Sigmoid colon (tissue), 7 donors: ENCODE results near the gene RBM33. TPM values are rescaled to one million over a fixed set of nuclear protein-coding genes. Genes with fewer than 3 reads are reported as not detected.

ENCODE experiments used
- DNase-seq: peaks from one replicate; pipeline ENCODE4 v3.0.0-alpha.2; 2019
- H3K27ac ChIP-seq, 4 donors: fragments of 200-600 bp; sonication (generic); one replicate each; pipeline ENCODE4 v1.5.1; 2016 to 2019; ENCODE audit warnings: mild to moderate bottlenecking in 1 of 4
- H3K27me3 ChIP-seq, 3 donors: fragments of 200-600 bp; sonication (generic); one replicate each; pipeline ENCODE4 v1.5.1; 2019; ENCODE audit warnings: mild to moderate bottlenecking in 1 of 3
- H3K36me3 ChIP-seq, 4 donors: fragments of 200-600 bp; sonication (generic); one replicate each; pipeline ENCODE4 v1.5.1; 2016 to 2019
- H3K4me1 ChIP-seq, 4 donors: fragments of 200-600 bp; sonication (generic); one replicate each; pipeline ENCODE4 v1.5.1; 2017 to 2019
- H3K4me3 ChIP-seq, 4 donors: fragments of 200-600 bp; sonication (generic); one replicate each; pipeline ENCODE4 v1.5.1; 2017 to 2019; ENCODE audit warnings: mild to moderate bottlenecking in 2 of 4, moderate library complexity in 1 of 4
- H3K9me3 ChIP-seq, 4 donors: fragments of 200-600 bp in 3 of 4; sonication (generic) in 3 of 4; one replicate each; pipeline versions ENCODE4 v1.5.1 to v1.6.1; 2013 to 2019
- CTCF ChIP-seq, 4 experiments: fragments of 450-650 bp in 3 of 4; fragments of 200-600 bp in 1 of 4; IDR thresholded peaks; one replicate each; pipeline ENCODE4 v1.5.1; 2016 to 2019; ENCODE audit warnings: antibody characterized with exemption in 4 of 4, mild to moderate bottlenecking in 3 of 4, moderate library complexity in 2 of 4
- EP300 ChIP-seq, 4 donors: sonication (generic); formaldehyde crosslinking; IDR thresholded peaks; one replicate each; pipeline ENCODE4 v1.6.1; 2017; ENCODE audit warnings: antibody characterized with exemption in 4 of 4
- POLR2A ChIP-seq, 2 donors: fragments of 450-650 bp; IDR thresholded peaks; one replicate each; pipeline ENCODE4 v1.6.1; 2016; ENCODE audit warnings: antibody characterized with exemption in 2 of 2, mild to moderate bottlenecking in 2 of 2, moderate library complexity in 2 of 2
- POLR2AphosphoS5 ChIP-seq, 4 donors: sonication (generic); formaldehyde crosslinking; IDR thresholded peaks; one replicate each; pipeline ENCODE4 v1.6.1; 2017; ENCODE audit warnings: antibody characterized with exemption in 4 of 4
- WGBS, 2 donors: extraction: QIAGEN DNeasy Blood & Tissue Kit; methylation state at CpG; one replicate each; pipeline ENCODE4 v1.1.7; 2013; 5-methylcytosine and 5-hydroxymethylcytosine counted together
- intact Hi-C: fragments of 100-400 bp; cut with DNase I; formaldehyde crosslinking; loops from one replicate; pipeline ENCODE4 v1.15.1; 2023
- polyA plus RNA-seq, 3 donors: library from polyadenylated mRNA; stranded (reverse); fragments of 200-250 nt; gene quantifications; one replicate each; pipeline ENCODE4 v1.2.3, GENCODE V29; 2013
- total RNA-seq, 4 donors: library from RNA; depleted of rRNA; stranded (reverse); fragments of >200 nt; gene quantifications; one replicate each; pipeline ENCODE4 v1.1.0, GENCODE V29; 2016
- donor health status: healthy with polysubstance abuse.
- donor health status: Bipolar disorder and iron deficiency.
- donor health status: healthy.

RBM33 gene
- total and polyA plus RNA-seq, 7 donors, result 3.6 to 60.4 (median 30.8) TPM

- intact Hi-C loops, result no loop called here
- no peaks in the 10 kb centered on the region for H3K9me3 ChIP-seq
- no peaks in the 10 kb centered on the region for H3K36me3 ChIP-seq
- peaks cover 12 to 32% (median 23%) of the 10 kb centered on the region in 3 donors for H3K27me3 ChIP-seq
- H3K4me3 ChIP-seq, result no peak overlapping the region
- H3K4me1 ChIP-seq, result peaks cover 0 to 9% (median 4%) of the 10 kb centered on the region in 4 donors
- no peak overlapping the region for H3K27ac ChIP-seq
- peak in 1 of 4 experiments; percentile 5 for TF ChIP-seq CTCF (IDR thresholded peaks at IDR 0.05)
- no peak for TF ChIP-seq POLR2AphosphoS5 (IDR thresholded peaks at IDR 0.05)
- DNase-seq, result no peak
- WGBS, 2 donors, result 84 to 90% methylated on average over 11 of the region's 11 CpGs
These were observed 148.6 kb downstream of the RBM33 start for GRCh38 chr7:155792999-155793560.

- intact Hi-C loops, result no loop called here
- no peaks in the 10 kb centered on the region for H3K36me3 ChIP-seq
- no peaks in the 10 kb centered on the region for H3K9me3 ChIP-seq
- TF ChIP-seq POLR2A (IDR thresholded peaks at IDR 0.05) (no peak), CTCF (IDR thresholded peaks at IDR 0.05) (no peak), EP300 (IDR thresholded peaks at IDR 0.05) (no peak), POLR2AphosphoS5 (IDR thresholded peaks at IDR 0.05) (no peak)
- H3K27ac ChIP-seq, result no peak overlapping the region
- peaks cover 12 to 34% (median 23%) of the 10 kb centered on the region in 3 donors for H3K27me3 ChIP-seq
- DNase-seq, result no peak
- 80 to 83% methylated on average over 4 of the region's 4 CpGs for WGBS, 2 donors
- H3K4me3 ChIP-seq, result no peak overlapping the region
- peaks cover 0 to 9% (median 4%) of the 10 kb centered on the region in 4 donors for H3K4me1 ChIP-seq
These were observed 149.3 kb downstream of the RBM33 start for GRCh38 chr7:155793720-155794119.

DNA sequence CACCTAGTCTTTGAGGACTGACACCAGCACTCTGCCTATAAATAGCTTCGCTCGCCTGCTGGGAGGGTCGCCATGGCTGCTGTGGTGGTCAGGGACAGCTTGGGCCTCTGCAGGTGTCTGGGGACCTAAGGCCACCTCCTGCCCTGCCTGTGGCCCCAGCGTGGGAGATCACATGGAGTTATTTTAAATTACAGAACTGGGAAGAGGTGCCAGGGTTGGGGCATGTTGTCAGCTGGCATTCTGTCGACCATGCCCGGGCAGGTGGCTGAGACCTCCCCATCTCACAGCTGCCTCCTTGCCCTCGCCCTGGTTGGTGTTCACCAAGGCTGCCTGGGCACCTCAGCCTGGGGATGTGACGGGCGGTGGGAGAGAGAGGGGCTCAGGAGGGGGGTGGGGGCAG lies 149.7 kb downstream of the RBM33 start:
- TF ChIP-seq POLR2A (IDR thresholded peaks at IDR 0.05), result no peak
- no peak for TF ChIP-seq CTCF (IDR thresholded peaks at IDR 0.05)
- no peak for TF ChIP-seq EP300 (IDR thresholded peaks at IDR 0.05)
- no peak for TF ChIP-seq POLR2AphosphoS5 (IDR thresholded peaks at IDR 0.05)
- H3K27ac ChIP-seq, result no peak overlapping the region
- H3K4me3 ChIP-seq, result no peak overlapping the region

GRCh38 chr7:155795401-155795800 lies 150.9 kb downstream of the RBM33 start:
- H3K27me3 ChIP-seq, result peaks cover 12 to 47% (median 26%) of the 10 kb centered on the region in 3 donors
- no peak overlapping the region for H3K27ac ChIP-seq
- no peak overlapping the region for H3K4me3 ChIP-seq
- no peaks in the 10 kb centered on the region for H3K36me3 ChIP-seq
- 88 to 89% methylated on average over 7 of the region's 7 CpGs for WGBS, 2 donors
- TF ChIP-seq POLR2A (IDR thresholded peaks at IDR 0.05) (no peak), CTCF (IDR thresholded peaks at IDR 0.05) (no peak), EP300 (IDR thresholded peaks at IDR 0.05) (no peak), POLR2AphosphoS5 (IDR thresholded peaks at IDR 0.05) (no peak)
- H3K9me3 ChIP-seq, result no peaks in the 10 kb centered on the region
- peaks cover 0 to 9% (median 4%) of the 10 kb centered on the region in 4 donors for H3K4me1 ChIP-seq
- intact Hi-C loops, result no loop called here
- DNase-seq, result no peak

More for the DNA sequence above, 149.7 kb downstream of the RBM33 start:
- 83 to 84% methylated on average over 9 of the region's 9 CpGs for WGBS, 2 donors
- intact Hi-C loops, result no loop called here
- Histone ChIP-seq H3K9me3 (no peaks in the 10 kb centered on the region), H3K36me3 (no peaks in the 10 kb centered on the region), H3K4me1 (peaks cover 0 to 9% (median 4%) of the 10 kb centered on the region in 4 donors), H3K27me3 (peaks cover 12 to 37% (median 23%) of the 10 kb centered on the region in 3 donors)
- no peak for DNase-seq

GRCh38 chr7:155795951-155796350 lies 151.5 kb downstream of the RBM33 start:
- Histone ChIP-seq H3K27me3 (peaks cover 16 to 53% (median 32%) of the 10 kb centered on the region in 3 donors), H3K4me3 (no peak overlapping the region), H3K4me1 (peaks cover 0 to 9% (median 4%) of the 10 kb centered on the region in 4 donors), H3K36me3 (no peaks in the 10 kb centered on the region), H3K9me3 (no peaks in the 10 kb centered on the region), H3K27ac (no peak overlapping the region)
- intact Hi-C loops, result no loop called here
- DNase-seq, result no peak
- TF ChIP-seq POLR2A (IDR thresholded peaks at IDR 0.05) (no peak), EP300 (IDR thresholded peaks at IDR 0.05) (no peak), POLR2AphosphoS5 (IDR thresholded peaks at IDR 0.05) (no peak), CTCF (IDR thresholded peaks at IDR 0.05) (no peak)
- 88 to 89% methylated on average over 8 of the region's 8 CpGs for WGBS, 2 donors
